ENCODE results near the gene LBR.

DNA sequence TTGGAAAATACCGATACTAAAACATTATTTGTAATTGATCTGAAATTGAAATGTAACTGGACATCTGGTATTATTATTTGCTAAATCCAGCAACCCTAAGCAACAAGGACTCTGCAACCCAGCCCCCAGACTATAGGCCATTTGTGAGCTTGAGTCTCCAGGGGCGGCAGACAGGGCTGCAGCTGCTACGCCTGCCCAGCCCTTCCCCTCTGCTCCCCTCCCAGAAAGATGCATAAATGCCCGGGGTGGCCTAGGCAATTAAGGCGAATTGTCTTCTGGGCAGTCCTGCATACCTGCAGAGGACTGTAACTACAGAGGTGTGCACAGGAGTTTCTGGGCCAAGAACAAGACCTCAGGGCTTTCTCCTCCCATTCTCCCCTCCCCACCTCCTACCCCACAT lies 41.2 kb upstream of the LBR start:
- TF ChIP-seq, protein P1, sequence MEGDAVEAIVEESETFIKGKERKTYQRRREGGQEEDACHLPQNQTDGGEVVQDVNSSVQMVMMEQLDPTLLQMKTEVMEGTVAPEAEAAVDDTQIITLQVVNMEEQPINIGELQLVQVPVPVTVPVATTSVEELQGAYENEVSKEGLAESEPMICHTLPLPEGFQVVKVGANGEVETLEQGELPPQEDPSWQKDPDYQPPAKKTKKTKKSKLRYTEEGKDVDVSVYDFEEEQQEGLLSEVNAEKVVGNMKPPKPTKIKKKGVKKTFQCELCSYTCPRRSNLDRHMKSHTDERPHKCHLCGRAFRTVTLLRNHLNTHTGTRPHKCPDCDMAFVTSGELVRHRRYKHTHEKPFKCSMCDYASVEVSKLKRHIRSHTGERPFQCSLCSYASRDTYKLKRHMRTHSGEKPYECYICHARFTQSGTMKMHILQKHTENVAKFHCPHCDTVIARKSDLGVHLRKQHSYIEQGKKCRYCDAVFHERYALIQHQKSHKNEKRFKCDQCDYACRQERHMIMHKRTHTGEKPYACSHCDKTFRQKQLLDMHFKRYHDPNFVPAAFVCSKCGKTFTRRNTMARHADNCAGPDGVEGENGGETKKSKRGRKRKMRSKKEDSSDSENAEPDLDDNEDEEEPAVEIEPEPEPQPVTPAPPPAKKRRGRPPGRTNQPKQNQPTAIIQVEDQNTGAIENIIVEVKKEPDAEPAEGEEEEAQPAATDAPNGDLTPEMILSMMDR (IDR thresholded peaks at IDR 0.05; ENCODE audit: poor library complexity): no peak
- no peak for TF ChIP-seq EZH2phosphoT487 (IDR thresholded peaks at IDR 0.05; ENCODE audit: low read depth, severe bottlenecking, unreplicated experiment)

Data from hepatocyte (in vitro differentiated cells).